IPS-15b (cell line): ENCODE results near the gene TRMT1L.

Experiments
- H3K27me3 ChIP-seq: one replicate; pipeline ENCODE4 v1.6.1; 2013; ENCODE audit warnings: low read length; ENCODE audit not compliant: control insufficient read depth, insufficient read depth
- H3K36me3 ChIP-seq: one replicate; pipeline ENCODE4 v1.6.1; 2013; ENCODE audit warnings: low read length; ENCODE audit not compliant: control insufficient read depth, insufficient read depth
- H3K4me1 ChIP-seq: one replicate; pipeline ENCODE4 v1.6.1; 2013; ENCODE audit warnings: mild to moderate bottlenecking, low read length; ENCODE audit not compliant: control insufficient read depth, insufficient read depth
- H3K4me3 ChIP-seq: one replicate; pipeline ENCODE4 v1.5.1; 2013; ENCODE audit warnings: low read depth, low read length
- H3K9ac ChIP-seq: one replicate; pipeline ENCODE4 v1.6.1; 2013; ENCODE audit warnings: low read depth, mild to moderate bottlenecking, low read length
- H3K9me3 ChIP-seq: one replicate; pipeline ENCODE4 v1.6.1; 2013; ENCODE audit warnings: mild to moderate bottlenecking, low read length; ENCODE audit not compliant: control insufficient read depth, insufficient read depth

The TRMT1L gene

GRCh38 chr1:185074307-185074706, 82.4 kb downstream of the TRMT1L start:
- no peaks in the 10 kb centered on the region for H3K27me3 ChIP-seq
- no peak overlapping the region for H3K4me3 ChIP-seq
- peaks cover 40% of the 10 kb centered on the region for H3K4me1 ChIP-seq
- no peaks in the 10 kb centered on the region for H3K36me3 ChIP-seq
- no peaks in the 10 kb centered on the region for H3K9me3 ChIP-seq
- no peak overlapping the region for H3K9ac ChIP-seq

- peaks cover 40% of the 10 kb centered on the region for H3K4me1 ChIP-seq
- H3K9ac ChIP-seq = no peak overlapping the region
- H3K4me3 ChIP-seq = no peak overlapping the region
- H3K9me3 ChIP-seq = no peaks in the 10 kb centered on the region
- no peaks in the 10 kb centered on the region for H3K27me3 ChIP-seq
- no peaks in the 10 kb centered on the region for H3K36me3 ChIP-seq
Observed at GRCh38 chr1:185073725-185074124, 83.0 kb downstream of the TRMT1L start.

DNA sequence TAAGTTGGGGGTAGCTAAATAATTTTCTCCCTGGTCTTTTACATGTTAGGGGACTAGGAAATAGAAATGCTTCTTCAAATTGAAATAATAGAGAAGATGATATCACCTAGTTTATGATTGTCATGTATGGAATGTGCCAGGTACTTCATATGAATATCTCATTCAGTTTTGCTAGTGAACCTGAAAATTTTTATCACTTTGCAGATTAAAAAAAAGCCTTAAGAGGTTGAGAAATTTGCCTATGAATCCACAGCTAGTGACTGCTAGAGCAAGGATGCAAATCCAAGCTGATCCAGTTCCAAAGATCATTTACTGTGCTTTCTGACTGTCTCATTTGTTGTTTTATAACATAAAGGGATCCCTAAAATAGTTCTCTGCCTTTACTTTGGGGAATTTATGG, 86.7 kb downstream of the TRMT1L start:
- Histone ChIP-seq H3K4me1 (peaks cover 34% of the 10 kb centered on the region), H3K36me3 (no peaks in the 10 kb centered on the region), H3K9me3 (no peaks in the 10 kb centered on the region), H3K4me3 (no peak overlapping the region), H3K27me3 (no peaks in the 10 kb centered on the region), H3K9ac (no peak overlapping the region)

- Histone ChIP-seq H3K4me1 (peaks cover 28% of the 10 kb centered on the region), H3K27me3 (no peaks in the 10 kb centered on the region), H3K9me3 (no peaks in the 10 kb centered on the region), H3K9ac (no peak overlapping the region), H3K36me3 (no peaks in the 10 kb centered on the region), H3K4me3 (no peak overlapping the region)
Observed at GRCh38 chr1:185069202-185069772, 87.5 kb downstream of the TRMT1L start.

DNA sequence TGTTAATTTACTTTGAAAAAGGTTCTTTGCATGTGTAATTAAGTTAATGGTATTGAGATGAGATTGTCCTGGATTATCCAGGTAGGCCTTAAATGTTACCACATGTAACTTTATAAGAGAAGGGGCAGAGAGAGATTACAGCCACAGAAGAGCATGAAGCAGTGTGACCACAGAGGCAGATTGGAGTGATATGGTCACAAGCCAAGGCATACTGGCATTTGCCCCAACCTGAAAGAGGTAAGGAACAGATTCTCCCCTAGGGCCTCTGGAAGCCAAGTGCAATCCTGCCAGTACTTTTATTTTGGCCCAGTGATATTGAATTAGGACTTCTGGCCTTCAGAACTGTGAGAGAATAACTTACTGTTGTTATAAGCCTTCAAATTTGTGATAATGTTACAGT, 88.4 kb downstream of the TRMT1L start:
- Histone ChIP-seq H3K4me1 (peaks cover 20% of the 10 kb centered on the region), H3K9me3 (no peaks in the 10 kb centered on the region), H3K4me3 (no peak overlapping the region), H3K36me3 (no peaks in the 10 kb centered on the region), H3K27me3 (no peaks in the 10 kb centered on the region), H3K9ac (no peak overlapping the region)
